ENCODE results near the gene THY1. TPM values are rescaled to one million over a fixed set of nuclear protein-coding genes. Genes with fewer than 3 reads are reported as not detected.

Gene THY1
- total and polyA plus RNA-seq, 9 of the 15 experiments (the other 6 are each of a cell fraction or from before 2014, with no cell fraction given), result 0.07 to 0.40 (median 0.16) TPM; not detected in 5

DNA sequence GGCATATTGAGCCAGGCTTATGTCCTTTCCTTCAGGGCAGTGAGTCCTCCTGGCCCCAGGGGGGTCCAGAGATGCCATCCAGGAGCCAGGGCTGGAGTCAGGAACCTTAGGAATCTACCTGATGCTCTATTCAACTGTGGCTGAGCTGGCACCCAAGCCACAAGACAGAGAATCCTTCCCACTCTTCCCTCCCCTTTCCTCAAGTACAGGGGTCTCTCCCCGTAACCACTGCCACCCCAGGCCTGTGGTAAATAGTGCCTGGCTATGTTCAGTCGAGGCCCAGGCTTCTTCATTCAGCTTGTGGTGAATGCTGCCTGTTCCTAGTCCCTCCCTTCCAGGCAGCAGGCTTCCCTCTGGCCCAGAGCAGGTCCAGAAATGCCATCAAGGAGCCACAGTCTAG is 45.5 kb upstream of the THY1 start:
- Histone ChIP-seq H3K9ac (ENCODE audit: insufficient read depth in 1 of 2, low read depth in 2 of 2, low read length in 2 of 2) (no peak overlapping the region), H3K27ac (ENCODE audit: extremely low read depth, low read depth, low read length) (no peak overlapping the region), H3K79me2 (ENCODE audit: control insufficient read depth, insufficient read depth, low read length) (no peaks in the 10 kb centered on the region), H3K4me3 (no peak overlapping the region), H3K9me3 (replicated peaks; ENCODE audit: control insufficient read depth, insufficient read depth, low read depth, low read length) (no peaks in the 10 kb centered on the region), H3K36me3 (ENCODE audit: control insufficient read depth, insufficient read depth, low read length) (no peaks in the 10 kb centered on the region), H4K20me1 (replicated peaks; ENCODE audit: control insufficient read depth, insufficient read depth, low read length) (no peaks in the 10 kb centered on the region), H3K4me1 (replicated peaks in 1 of 2; ENCODE audit: control insufficient read depth in 2 of 2, insufficient read depth in 2 of 2, low read length in 2 of 2) (peaks cover 0 to 4% of the 10 kb centered on the region in 2 experiments; a peak in 2 of 5 replicates), H3K9me1 (ENCODE audit: control insufficient read depth, insufficient read depth, low read length) (no peaks in the 10 kb centered on the region), H3K27me3 (ENCODE audit: control insufficient read depth in 2 of 2, insufficient read depth in 2 of 2, low read length in 2 of 2) (no peaks in the 10 kb centered on the region), H2AFZ (ENCODE audit: low read depth, low read length) (no peak overlapping the region), H3K4me2 (ENCODE audit: insufficient read depth, low read length) (no peak overlapping the region)
- ChIA-PET POLR2A (no interaction called here), CTCF (ENCODE audit: low intra/inter-chr PET ratio) (no interaction called here)
- DNase-seq (ENCODE audit: extremely low read depth in 1 of 4, low spot score in 3 of 4) (no peak), ATAC-seq (no peak), FAIRE-seq (no peak)
- no TSS peak for BruUV-seq (replicated peaks)
- no peak for TF ChIP-seq ZNF561 (CRISPR knock-in tag; conservative IDR thresholded peaks at IDR 0.05)
- TF ChIP-seq ZBTB1 (CRISPR knock-in tag; IDR thresholded peaks at IDR 0.05; ENCODE audit: borderline replicate concordance, low read depth), result no peak
- TF ChIP-seq, protein P1, sequence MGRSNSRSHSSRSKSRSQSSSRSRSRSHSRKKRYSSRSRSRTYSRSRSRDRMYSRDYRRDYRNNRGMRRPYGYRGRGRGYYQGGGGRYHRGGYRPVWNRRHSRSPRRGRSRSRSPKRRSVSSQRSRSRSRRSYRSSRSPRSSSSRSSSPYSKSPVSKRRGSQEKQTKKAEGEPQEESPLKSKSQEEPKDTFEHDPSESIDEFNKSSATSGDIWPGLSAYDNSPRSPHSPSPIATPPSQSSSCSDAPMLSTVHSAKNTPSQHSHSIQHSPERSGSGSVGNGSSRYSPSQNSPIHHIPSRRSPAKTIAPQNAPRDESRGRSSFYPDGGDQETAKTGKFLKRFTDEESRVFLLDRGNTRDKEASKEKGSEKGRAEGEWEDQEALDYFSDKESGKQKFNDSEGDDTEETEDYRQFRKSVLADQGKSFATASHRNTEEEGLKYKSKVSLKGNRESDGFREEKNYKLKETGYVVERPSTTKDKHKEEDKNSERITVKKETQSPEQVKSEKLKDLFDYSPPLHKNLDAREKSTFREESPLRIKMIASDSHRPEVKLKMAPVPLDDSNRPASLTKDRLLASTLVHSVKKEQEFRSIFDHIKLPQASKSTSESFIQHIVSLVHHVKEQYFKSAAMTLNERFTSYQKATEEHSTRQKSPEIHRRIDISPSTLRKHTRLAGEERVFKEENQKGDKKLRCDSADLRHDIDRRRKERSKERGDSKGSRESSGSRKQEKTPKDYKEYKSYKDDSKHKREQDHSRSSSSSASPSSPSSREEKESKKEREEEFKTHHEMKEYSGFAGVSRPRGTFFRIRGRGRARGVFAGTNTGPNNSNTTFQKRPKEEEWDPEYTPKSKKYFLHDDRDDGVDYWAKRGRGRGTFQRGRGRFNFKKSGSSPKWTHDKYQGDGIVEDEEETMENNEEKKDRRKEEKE (IDR thresholded peaks at IDR 0.05; ENCODE audit: borderline replicate concordance in 1 of 2, control insufficient read depth in 1 of 2, low read depth in 2 of 2, low read length in 1 of 2), result no peak
- no peak for TF ChIP-seq ZNF785 (CRISPR knock-in tag; IDR thresholded peaks at IDR 0.05)
- no peak for TF ChIP-seq ARID2 (IDR thresholded peaks at IDR 0.05)
- TF ChIP-seq, protein P2, sequence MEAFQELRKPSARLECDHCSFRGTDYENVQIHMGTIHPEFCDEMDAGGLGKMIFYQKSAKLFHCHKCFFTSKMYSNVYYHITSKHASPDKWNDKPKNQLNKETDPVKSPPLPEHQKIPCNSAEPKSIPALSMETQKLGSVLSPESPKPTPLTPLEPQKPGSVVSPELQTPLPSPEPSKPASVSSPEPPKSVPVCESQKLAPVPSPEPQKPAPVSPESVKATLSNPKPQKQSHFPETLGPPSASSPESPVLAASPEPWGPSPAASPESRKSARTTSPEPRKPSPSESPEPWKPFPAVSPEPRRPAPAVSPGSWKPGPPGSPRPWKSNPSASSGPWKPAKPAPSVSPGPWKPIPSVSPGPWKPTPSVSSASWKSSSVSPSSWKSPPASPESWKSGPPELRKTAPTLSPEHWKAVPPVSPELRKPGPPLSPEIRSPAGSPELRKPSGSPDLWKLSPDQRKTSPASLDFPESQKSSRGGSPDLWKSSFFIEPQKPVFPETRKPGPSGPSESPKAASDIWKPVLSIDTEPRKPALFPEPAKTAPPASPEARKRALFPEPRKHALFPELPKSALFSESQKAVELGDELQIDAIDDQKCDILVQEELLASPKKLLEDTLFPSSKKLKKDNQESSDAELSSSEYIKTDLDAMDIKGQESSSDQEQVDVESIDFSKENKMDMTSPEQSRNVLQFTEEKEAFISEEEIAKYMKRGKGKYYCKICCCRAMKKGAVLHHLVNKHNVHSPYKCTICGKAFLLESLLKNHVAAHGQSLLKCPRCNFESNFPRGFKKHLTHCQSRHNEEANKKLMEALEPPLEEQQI (IDR thresholded peaks at IDR 0.05), result no peak
- no peak for TF ChIP-seq ZNF76 (CRISPR knock-in tag; IDR thresholded peaks at IDR 0.05; ENCODE audit: borderline replicate concordance)
- no peak for TF ChIP-seq ZNF280A (IDR thresholded peaks at IDR 0.05; ENCODE audit: low read depth, partially characterized antibody)
- no peak for TF ChIP-seq LCOR (CRISPR knock-in tag; IDR thresholded peaks at IDR 0.05)
- TF ChIP-seq PTTG1 (tag; IDR thresholded peaks at IDR 0.05; ENCODE audit: low read depth), result no peak
- intact Hi-C loops (cut with micrococcal nuclease), result no loop called here
- WGBS (ENCODE audit: insufficient coverage, low coverage, missing lambda C conversion rate), result 0% methylated on average over 1 of the region's 2 CpGs
- in situ Hi-C loops (cut with MboI), result no loop called here
